ENCODE measurements around the gene OR51S1.
"Not testable (repeated sequence)": the region's sequence is repeated elsewhere in the genome, so short reads cannot be mapped to it uniquely, and the experiment has no call there.

The OR51S1 gene

GRCh38 chr11:4808476-4808875 is 40.5 kb downstream of the OR51S1 start:
- DNase-seq (ENCODE audit: low read depth), result no peak

- DNase-seq (ENCODE audit: low read depth), result no peak
These were observed 44.7 kb downstream of the OR51S1 start, which contains the start of gene OR52R1 for GRCh38 chr11:4804280-4804679. TSS of gene OR52R1 (minus strand) at chr11:4804380. CDS start at chr11:4804380, 0 bp downstream.

- not testable (repeated sequence) for DNase-seq (ENCODE audit: low read depth)
These were observed 47.7 kb downstream of the OR51S1 start for GRCh38 chr11:4801316-4801715.

GRCh38 chr11:4798427-4799183 is 50.4 kb downstream of the OR51S1 start:
- DNase-seq (ENCODE audit: low read depth), result no peak

Data from activated T-cell treated with anti-CD3 and anti-CD28 coated beads for 1 hour (primary cell).